GM12872 (cell line): Measurements from ENCODE around the gene FBRSL1.

Experiments
- TF ChIP-seq, protein P1 (sequence below): IDR thresholded peaks from 3 replicates; pipeline ENCODE4 v1.5.1; 2011; ENCODE audit warnings: low read depth, mild to moderate bottlenecking, low read length, moderate library complexity; ENCODE audit not compliant: insufficient read depth

The FBRSL1 gene

DNA sequence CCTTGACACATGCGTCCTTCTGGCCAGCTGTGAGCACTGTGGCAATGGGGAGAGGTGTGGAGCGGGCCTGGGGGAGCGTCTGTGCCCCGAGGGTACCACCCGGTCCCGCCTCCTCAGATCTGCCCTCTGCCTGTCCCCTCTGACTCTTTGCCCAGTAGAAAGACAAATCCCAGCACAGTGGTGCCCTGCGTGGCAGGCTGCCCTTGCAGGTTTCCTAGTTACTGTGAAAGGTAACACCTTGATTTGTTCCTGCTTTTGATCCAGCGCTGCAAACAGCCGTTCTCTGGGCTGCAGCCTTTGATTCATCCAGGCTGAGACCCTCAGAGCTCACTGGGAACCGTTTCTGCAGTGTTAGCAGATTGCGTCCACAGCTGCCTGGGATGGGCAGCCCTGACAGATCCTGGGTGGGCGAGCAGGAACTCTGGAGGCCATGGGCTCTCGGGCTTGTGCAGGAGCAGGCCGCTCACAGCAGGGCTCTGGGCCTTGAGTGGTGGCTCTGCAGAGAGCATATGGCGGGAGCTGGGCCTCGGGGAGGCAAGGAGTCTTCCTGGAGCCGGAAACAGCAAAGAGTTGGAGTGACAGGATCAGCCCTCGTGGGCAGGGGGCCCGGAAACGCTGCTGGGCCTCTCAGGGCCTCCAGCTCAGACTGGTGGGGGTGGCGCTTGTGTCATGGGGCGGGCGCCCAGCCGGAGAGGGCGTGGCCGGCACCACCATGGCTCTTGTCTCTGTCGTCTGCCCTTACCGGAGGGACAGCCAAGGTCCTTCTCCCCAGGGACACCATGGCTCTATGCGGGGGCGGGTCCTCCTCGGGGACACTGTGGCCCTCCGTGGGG is 16.6 kb downstream of the FBRSL1 start:
- TF ChIP-seq, protein P1, sequence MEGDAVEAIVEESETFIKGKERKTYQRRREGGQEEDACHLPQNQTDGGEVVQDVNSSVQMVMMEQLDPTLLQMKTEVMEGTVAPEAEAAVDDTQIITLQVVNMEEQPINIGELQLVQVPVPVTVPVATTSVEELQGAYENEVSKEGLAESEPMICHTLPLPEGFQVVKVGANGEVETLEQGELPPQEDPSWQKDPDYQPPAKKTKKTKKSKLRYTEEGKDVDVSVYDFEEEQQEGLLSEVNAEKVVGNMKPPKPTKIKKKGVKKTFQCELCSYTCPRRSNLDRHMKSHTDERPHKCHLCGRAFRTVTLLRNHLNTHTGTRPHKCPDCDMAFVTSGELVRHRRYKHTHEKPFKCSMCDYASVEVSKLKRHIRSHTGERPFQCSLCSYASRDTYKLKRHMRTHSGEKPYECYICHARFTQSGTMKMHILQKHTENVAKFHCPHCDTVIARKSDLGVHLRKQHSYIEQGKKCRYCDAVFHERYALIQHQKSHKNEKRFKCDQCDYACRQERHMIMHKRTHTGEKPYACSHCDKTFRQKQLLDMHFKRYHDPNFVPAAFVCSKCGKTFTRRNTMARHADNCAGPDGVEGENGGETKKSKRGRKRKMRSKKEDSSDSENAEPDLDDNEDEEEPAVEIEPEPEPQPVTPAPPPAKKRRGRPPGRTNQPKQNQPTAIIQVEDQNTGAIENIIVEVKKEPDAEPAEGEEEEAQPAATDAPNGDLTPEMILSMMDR, result no peak

DNA sequence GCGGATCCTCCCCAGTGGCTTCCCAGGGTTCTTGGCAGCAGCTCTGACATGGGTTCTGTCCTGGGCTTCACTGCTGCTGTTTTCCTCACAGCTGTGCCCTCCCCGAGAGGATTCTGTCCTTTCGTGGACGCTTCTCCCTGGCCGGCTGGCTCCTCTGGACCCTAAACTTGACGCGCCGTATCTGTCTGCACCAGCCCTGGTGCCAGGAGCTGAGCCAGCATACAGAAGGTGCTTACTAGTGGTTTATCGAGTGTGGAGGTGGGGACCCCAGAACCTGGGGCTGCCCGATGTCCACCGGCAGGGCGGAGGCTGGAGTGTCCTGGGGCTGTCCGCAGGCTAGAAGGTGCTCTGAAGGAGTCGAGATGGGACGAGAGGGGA is 17.2 kb downstream of the FBRSL1 start:
- TF ChIP-seq, protein P1, result no peak

DNA sequence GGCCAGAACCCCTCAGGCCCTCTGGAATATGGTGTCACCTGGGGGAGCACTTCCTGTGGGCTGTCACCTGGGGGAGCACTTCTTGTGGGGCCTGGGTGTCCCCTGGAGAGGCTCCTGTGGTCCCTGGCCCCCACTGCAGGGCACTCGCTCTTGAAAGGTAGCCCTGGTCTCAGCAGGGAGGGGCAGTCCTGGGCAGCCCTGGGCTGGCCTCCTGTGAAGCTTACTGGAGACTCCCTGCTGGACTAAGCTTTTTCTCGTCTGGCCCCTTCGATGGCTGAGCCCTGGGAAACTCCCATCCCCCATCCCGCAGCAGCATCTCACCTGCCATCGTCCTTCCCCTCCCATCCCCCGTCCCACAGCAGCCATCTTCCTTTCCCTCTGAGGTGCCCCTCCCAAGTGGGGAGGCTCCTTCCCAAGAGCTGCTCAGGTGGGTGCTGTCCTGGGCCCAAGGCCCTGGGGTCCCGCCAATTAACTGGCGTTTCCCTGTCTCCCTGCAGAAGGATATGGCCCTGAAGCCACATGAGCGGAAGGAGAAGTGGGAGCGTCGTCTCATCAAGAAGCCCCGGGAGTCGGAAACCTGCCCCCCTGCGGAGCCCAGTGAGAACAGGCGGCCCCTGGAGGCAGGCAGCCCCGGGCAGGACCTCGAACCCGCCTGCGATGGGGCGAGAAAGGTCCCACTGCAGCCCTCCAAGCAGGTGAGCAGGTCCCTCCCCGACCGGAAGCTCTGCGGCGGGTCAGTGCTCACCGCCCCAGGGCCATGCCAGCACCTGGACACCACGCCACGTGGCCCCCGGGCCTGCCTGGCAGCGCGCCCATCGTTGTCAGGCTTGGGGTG is 17.9 kb downstream of the FBRSL1 start:
- TF ChIP-seq, protein P1, result no peak

DNA sequence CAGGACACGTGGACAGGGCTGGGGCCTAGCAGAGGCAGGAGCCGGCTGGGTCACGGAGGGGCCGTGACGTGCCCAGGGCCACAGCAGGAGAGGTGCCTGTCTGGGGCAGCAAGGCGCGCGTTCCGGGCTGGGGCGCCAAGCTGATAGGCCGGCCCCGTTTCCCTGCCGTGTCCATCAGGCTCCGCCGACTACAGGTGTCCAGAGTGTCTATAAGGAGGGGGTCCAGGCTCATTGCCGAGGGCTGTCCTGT is 18.5 kb downstream of the FBRSL1 start:
- TF ChIP-seq, protein P1, result no peak

DNA sequence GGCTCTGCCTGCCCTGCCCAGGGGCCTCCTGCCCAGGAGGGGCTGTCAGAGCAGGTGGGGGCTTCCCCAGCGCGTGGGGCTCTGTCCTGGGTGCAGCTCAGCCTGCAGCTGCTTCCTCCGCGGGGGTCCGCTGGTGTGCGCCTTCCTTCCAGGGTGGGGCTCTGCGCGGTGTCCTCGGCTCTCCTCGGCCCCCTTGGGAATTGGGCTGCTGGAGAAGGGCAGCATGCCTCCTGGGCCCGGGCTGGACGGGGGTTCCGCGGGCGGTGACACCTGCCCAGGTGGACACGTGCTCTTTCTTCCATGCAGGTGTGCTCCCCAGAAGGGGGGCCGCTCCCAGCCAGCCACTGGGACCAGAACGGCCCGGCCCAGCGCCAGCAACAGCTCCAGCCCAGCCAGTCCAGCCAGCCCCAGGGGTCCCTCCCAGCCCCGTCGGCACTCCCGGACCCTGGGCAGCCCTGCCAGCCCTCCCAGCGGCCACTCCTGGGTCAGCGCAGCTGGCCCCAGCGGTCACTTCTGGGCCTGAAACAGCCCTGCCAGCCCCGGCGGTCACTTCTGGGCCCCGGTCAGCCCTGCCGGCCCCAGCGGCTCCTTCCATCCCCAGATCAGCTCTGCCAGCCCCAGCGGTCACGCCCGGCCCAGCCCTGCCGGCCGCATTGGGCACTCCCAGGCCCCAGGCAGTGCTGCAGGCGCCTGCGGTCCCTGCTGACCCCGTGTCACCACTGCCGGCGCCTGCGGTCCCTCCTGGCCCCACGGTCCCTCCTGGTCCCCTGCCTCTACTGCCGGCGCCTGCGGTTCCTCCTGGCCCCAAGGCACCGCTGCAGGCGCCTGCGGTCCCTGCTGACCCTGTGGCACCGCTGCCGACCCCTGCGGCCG is 19.1 kb downstream of the FBRSL1 start:
- TF ChIP-seq, protein P1, result no peak

DNA sequence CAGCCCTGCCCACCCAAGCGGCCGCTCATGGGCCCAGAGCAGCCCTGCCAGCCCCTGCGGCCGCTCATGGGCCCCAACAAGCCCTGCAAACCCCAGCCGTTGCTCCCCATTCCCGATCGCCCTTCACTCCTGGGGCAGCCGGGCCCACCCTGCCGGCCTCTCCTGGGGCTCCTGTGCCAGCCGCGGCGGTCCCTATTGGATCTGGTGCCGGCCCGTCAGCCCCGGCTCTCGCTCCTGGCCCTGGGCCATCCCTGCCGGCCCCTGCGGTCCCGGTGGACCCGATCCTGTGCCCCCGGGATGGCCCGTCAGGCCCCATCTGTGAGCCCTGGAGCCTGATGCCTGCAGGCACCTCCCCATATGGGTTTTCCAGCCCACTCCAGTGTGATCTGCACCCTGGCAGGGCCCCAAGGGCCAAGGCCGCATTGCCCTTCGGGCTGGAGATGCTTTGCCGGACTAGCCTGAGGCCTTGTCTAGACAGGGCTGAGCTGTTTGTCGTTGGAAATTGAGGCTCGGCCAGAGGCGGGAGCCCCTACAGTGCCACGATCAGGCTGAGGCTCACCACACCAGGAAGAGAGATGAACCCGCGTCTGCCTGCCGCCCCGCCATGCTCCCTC is 20.3 kb downstream of the FBRSL1 start:
- TF ChIP-seq, protein P1, result no peak
